ENCODE results near the gene GNAL. TPM values are rescaled to one million over a fixed set of nuclear protein-coding genes. Genes with fewer than 3 reads are reported as not detected.

The GNAL gene
- total and polyA plus RNA-seq, 4 donors = 0.15 to 0.92 (median 0.72) TPM

- no peaks in the 10 kb centered on the region for H3K9me3 ChIP-seq (ENCODE audit: control insufficient read depth in 4 of 4, low read length in 3 of 4)
- peak overlapping the region; percentile 4 to 58 for H3K27ac ChIP-seq (ENCODE audit: low read depth in 1 of 2, low read length in 2 of 2)
- H3K36me3 ChIP-seq (ENCODE audit: control insufficient read depth in 4 of 4, insufficient read depth in 3 of 4, low read depth in 1 of 4, low read length in 3 of 4) = peaks cover 3 to 17% (median 10%) of the 10 kb centered on the region in 4 donors
- no peaks in the 10 kb centered on the region for H3K27me3 ChIP-seq (ENCODE audit: control insufficient read depth in 4 of 4, insufficient read depth in 4 of 4, low read length in 3 of 4)
- TF ChIP-seq TAF1 (conservative IDR thresholded peaks at IDR 0.05) = no peak
- TF ChIP-seq ATF3 (IDR thresholded peaks at IDR 0.05) = no peak
- TF ChIP-seq FOXA1 (IDR thresholded peaks at IDR 0.05) = no peak
- TF ChIP-seq MAX (IDR thresholded peaks at IDR 0.05) = no peak
- TF ChIP-seq EGR1 (IDR thresholded peaks at IDR 0.05; ENCODE audit: low read depth in 2 of 2) = no peak
- no peak for TF ChIP-seq HNF4A (conservative IDR thresholded peaks at IDR 0.05)
- no peak for TF ChIP-seq HNF4G (IDR thresholded peaks at IDR 0.05)
- no peak for TF ChIP-seq ZBTB33 (IDR thresholded peaks at IDR 0.05)
- H3K9ac ChIP-seq (ENCODE audit: low read depth in 1 of 2, low read length in 2 of 2) = peak overlapping the region in 1 of 2 donors; percentile 44
- WGBS = 47% methylated on average over 1 of the region's 1 CpG
- peaks cover 7 to 27% (median 18%) of the 10 kb centered on the region in 4 donors for H3K4me1 ChIP-seq (ENCODE audit: control insufficient read depth in 4 of 4, insufficient read depth in 4 of 4, low read length in 3 of 4)
- DNase-seq (ENCODE audit: low spot score) = no peak
- H3K4me3 ChIP-seq (ENCODE audit: low read depth in 1 of 3, low read length in 3 of 3) = peak overlapping the region in 1 of 3 donors; percentile 8
These were observed 217.1 kb downstream of the GNAL start for GRCh38 chr18:11906176-11906575.

GRCh38 chr18:11906926-11907874, 218.1 kb downstream of the GNAL start:
- no peak for TF ChIP-seq HNF4G (IDR thresholded peaks at IDR 0.05)
- TF ChIP-seq GABPA (IDR thresholded peaks at IDR 0.05 in 1 of 2, conservative IDR thresholded peaks at IDR 0.05 in 1 of 2) = no peak
- TF ChIP-seq REST (IDR thresholded peaks at IDR 0.05) = no peak
- H3K27ac ChIP-seq (ENCODE audit: low read depth in 1 of 2, low read length in 2 of 2) = peak overlapping the region; percentile 38 to 100
- H3K4me3 ChIP-seq (ENCODE audit: low read depth in 1 of 3, low read length in 3 of 3) = peak overlapping the region; percentile 80 to 97 (median 96)
- peaks cover 0 to 14% (median 7%) of the 10 kb centered on the region in 4 donors for H3K36me3 ChIP-seq (ENCODE audit: control insufficient read depth in 4 of 4, insufficient read depth in 3 of 4, low read depth in 1 of 4, low read length in 3 of 4)
- no peak for DNase-seq (ENCODE audit: low spot score)
- WGBS = 71% methylated on average over 20 of the region's 20 CpGs
- no peaks in the 10 kb centered on the region for H3K27me3 ChIP-seq (ENCODE audit: control insufficient read depth in 4 of 4, insufficient read depth in 4 of 4, low read length in 3 of 4)
- no peaks in the 10 kb centered on the region for H3K9me3 ChIP-seq (ENCODE audit: control insufficient read depth in 4 of 4, low read length in 3 of 4)
- peaks cover 7 to 27% (median 18%) of the 10 kb centered on the region in 4 donors for H3K4me1 ChIP-seq (ENCODE audit: control insufficient read depth in 4 of 4, insufficient read depth in 4 of 4, low read length in 3 of 4)
- H3K9ac ChIP-seq (ENCODE audit: low read depth in 1 of 2, low read length in 2 of 2) = peak overlapping the region; percentile 89 to 92

All from liver (tissue), 9 donors.